Spleen (tissue), 11 donors: ENCODE results near the gene ARSG. TPM values are rescaled to one million over a fixed set of nuclear protein-coding genes. Genes with fewer than 3 reads are reported as not detected.

ENCODE experiments used
- DNase-seq: peaks from one replicate; pipeline ENCODE4 v3.0.0-alpha.2; 2020
- H3K27ac ChIP-seq, 8 donors: fragments of 200-600 bp; sonication (generic) in 7 of 8; 1 replicate in 4 of 8; 2 replicates in 4 of 8; pipeline versions ENCODE4 v1.5.0 to v1.8.0; 2016 to 2021; ENCODE audit warnings: inconsistent platforms in 4 of 8, mild to moderate bottlenecking in 4 of 8, moderate library complexity in 1 of 8
- H3K27me3 ChIP-seq, 7 donors: fragments of 200-600 bp; sonication (generic) in 6 of 7; replicated peaks in 1 of 7; 1 replicate in 4 of 7; 2 replicates in 3 of 7; pipeline versions ENCODE4 v1.5.0 to v1.8.0; 2016 to 2021; ENCODE audit warnings: inconsistent platforms in 3 of 7, mild to moderate bottlenecking in 1 of 7
- H3K36me3 ChIP-seq, 6 donors: fragments of 200-600 bp; sonication (generic) in 5 of 6; 1 replicate in 4 of 6; 2 replicates in 2 of 6; pipeline versions ENCODE4 v1.5.0 to v1.8.0; 2016 to 2021; ENCODE audit warnings: inconsistent platforms in 2 of 6
- H3K4me1 ChIP-seq, 6 donors: fragments of 200-600 bp; sonication (generic) in 5 of 6; 1 replicate in 3 of 6; 2 replicates in 3 of 6; pipeline versions ENCODE4 v1.5.0 to v1.8.0; 2016 to 2021; ENCODE audit warnings: inconsistent platforms in 3 of 6
- H3K4me3 ChIP-seq, 8 donors: fragments of 200-600 bp; sonication (generic) in 7 of 8; 1 replicate in 4 of 8; 2 replicates in 4 of 8; pipeline versions ENCODE4 v1.5.0 to v1.8.0; 2016 to 2021; ENCODE audit warnings: inconsistent platforms in 4 of 8, mild to moderate bottlenecking in 4 of 8, moderate library complexity in 2 of 8
- H3K9me3 ChIP-seq, 8 donors: fragments of 200-600 bp; sonication (generic) in 7 of 8; 1 replicate in 4 of 8; 2 replicates in 4 of 8; pipeline versions ENCODE4 v1.5.0 to v1.8.0; 2016 to 2021; ENCODE audit warnings: inconsistent platforms in 4 of 8
- CTCF ChIP-seq, 11 experiments: fragments of 200-600 bp in 7 of 11; fragments of 450-650 bp in 4 of 11; sonication (generic) in 4 of 11; IDR thresholded peaks in 8 of 11; conservative IDR thresholded peaks in 3 of 11; 1 replicate in 7 of 11; 2 replicates in 4 of 11; pipeline versions ENCODE4 v1.4.0 to v1.8.0; 2016 to 2021; ENCODE audit warnings: antibody characterized with exemption in 11 of 11, inconsistent platforms in 4 of 11, mild to moderate bottlenecking in 1 of 11
- POLR2A ChIP-seq, 3 donors: fragments of 450-650 bp; IDR thresholded peaks; one replicate each; pipeline ENCODE4 v1.5.1; 2017; ENCODE audit warnings: antibody characterized with exemption in 3 of 3, mild to moderate bottlenecking in 1 of 3
- POLR2AphosphoS5 ChIP-seq, 3 donors: sonication (generic); formaldehyde crosslinking; IDR thresholded peaks; one replicate each; pipeline ENCODE4 v1.5.1; 2017; ENCODE audit warnings: antibody characterized with exemption in 3 of 3
- WGBS, 5 donors: extraction: QIAGEN DNeasy Blood & Tissue Kit in 3 of 5; methylation state at CpG; one replicate each; pipeline versions ENCODE4 v1.1.5 to v1.1.7; 2013 to 2018; 5-methylcytosine and 5-hydroxymethylcytosine counted together
- intact Hi-C: fragments of 100-400 bp; cut with DNase I; formaldehyde crosslinking; loops from one replicate; pipeline ENCODE4 v1.15.0; 2023; ENCODE audit warnings: low total_unique reads
- polyA plus RNA-seq, 3 donors: library from polyadenylated mRNA; stranded (reverse); fragments of 200-250 nt; gene quantifications; one replicate each; pipeline ENCODE4 v1.2.1, GENCODE V29; 2013
- total RNA-seq, 7 donors: library from RNA; depleted of rRNA in 3 of 7; stranded (reverse); fragments of >200 nt in 3 of 7; fragmentation: NEBNext Ultra II Directional in 4 of 7; extraction: Animal tissue kit (Norgen Biotek cat#: 25700) in 4 of 7; gene quantifications; one replicate each; pipeline versions ENCODE4 v1.1.0 to v1.2.1, GENCODE V29; 2016 to 2021
- donor health status: healthy with polysubstance abuse.
- donor health status: DM: no; HTN: no; CAD: no; lungs with moderate emphysema.
- donor health status: DM: no; HTN: no; CAD: no.
- donor health status: Bipolar disorder and iron deficiency.
- donor health status: healthy.
- donor health status: DM: no; HTN: no; CAD: no.
- donor health status: DM: yes; HTN: yes; CAD: no.

ARSG gene
- total and polyA plus RNA-seq, 10 donors, result 1.5 to 24.3 (median 14.2) TPM

GRCh38 chr17:68379692-68380677 is 88.7 kb downstream of the ARSG start:
- 90 to 95% (median 93%) methylated on average over 11 of the region's 11 CpGs for WGBS, 5 donors
- Histone ChIP-seq H3K27me3 (no peaks in the 10 kb centered on the region), H3K4me3 (no peak overlapping the region), H3K27ac (peak overlapping the region in 6 of 8 donors; percentile 58 to 93 (median 83)), H3K4me1 (peaks cover 9 to 58% (median 31%) of the 10 kb centered on the region in 6 donors), H3K9me3 (no peaks in the 10 kb centered on the region), H3K36me3 (no peaks in the 10 kb centered on the region)
- DNase-seq, result no peak
- TF ChIP-seq POLR2AphosphoS5 (IDR thresholded peaks at IDR 0.05) (no peak), CTCF (IDR thresholded peaks at IDR 0.05 in 8 of 11, conservative IDR thresholded peaks at IDR 0.05 in 3 of 11) (no peak), POLR2A (IDR thresholded peaks at IDR 0.05) (no peak)
- intact Hi-C loops, result no loop called here

GRCh38 chr17:68381076-68381900 is 90.0 kb downstream of the ARSG start:
- Histone ChIP-seq H3K4me3 (no peak overlapping the region), H3K36me3 (no peaks in the 10 kb centered on the region), H3K27me3 (no peaks in the 10 kb centered on the region), H3K27ac (peak overlapping the region in 2 of 8 donors; percentile 14 to 93), H3K9me3 (no peaks in the 10 kb centered on the region), H3K4me1 (peaks cover 9 to 59% (median 31%) of the 10 kb centered on the region in 6 donors)
- no peak for DNase-seq
- TF ChIP-seq CTCF (IDR thresholded peaks at IDR 0.05 in 8 of 11, conservative IDR thresholded peaks at IDR 0.05 in 3 of 11) (no peak), POLR2AphosphoS5 (IDR thresholded peaks at IDR 0.05) (no peak), POLR2A (IDR thresholded peaks at IDR 0.05) (no peak)
- intact Hi-C loops, result no loop called here
- WGBS, 5 donors, result 76 to 89% (median 79%) methylated on average over 15 of the region's 15 CpGs

- H3K27me3 ChIP-seq, result no peaks in the 10 kb centered on the region
- H3K9me3 ChIP-seq, result no peaks in the 10 kb centered on the region
Measured at GRCh38 chr17:68382582-68383085, 91.3 kb downstream of the ARSG start.

More at GRCh38 chr17:68382582-68383085, 91.3 kb downstream of the ARSG start:
- 96 to 98% (median 97%) methylated on average over 3 of the region's 3 CpGs for WGBS, 5 donors
- H3K4me3 ChIP-seq, result no peak overlapping the region
- intact Hi-C loops, result no loop called here
- DNase-seq, result no peak
- TF ChIP-seq POLR2AphosphoS5 (IDR thresholded peaks at IDR 0.05) (no peak), CTCF (IDR thresholded peaks at IDR 0.05 in 8 of 11, conservative IDR thresholded peaks at IDR 0.05 in 3 of 11) (no peak), POLR2A (IDR thresholded peaks at IDR 0.05) (no peak)
- H3K4me1 ChIP-seq, result peaks cover 9 to 51% (median 28%) of the 10 kb centered on the region in 6 donors
- H3K36me3 ChIP-seq, result no peaks in the 10 kb centered on the region
- H3K27ac ChIP-seq, result peak overlapping the region in 3 of 8 donors; percentile 76 to 88 (median 86)
